HCT116 (cell line): ENCODE results near the gene DOK6. TPM values are rescaled to one million over a fixed set of nuclear protein-coding genes. Genes with fewer than 3 reads are reported as not detected.

Experiments used
- ATAC-seq: fragments of 200-7000 bp; cut with Tn5 transposase; 2 replicates; pipeline ENCODE4 v1.9.1; 2020; ENCODE audit warnings: mild to moderate bottlenecking, moderate library complexity
- BruUV-seq: library from RNA; stranded (reverse); fragments of 400-500 nt; replicated peaks from 2 replicates; lab custom pipeline; 2021; lab: Mats Ljungman, UMichigan
- CTCF ChIA-PET: fragments of 300-600 bp; sonication (Branson Sonifier 250); formaldehyde crosslinking; loops from one replicate; lab custom pipeline; 2021; ENCODE audit warnings: antibody characterized with exemption; lab: Charles Lee
- POLR2A ChIA-PET: fragments of 300-600, 350-600 bp; sonication (Branson Sonifier 250); formaldehyde crosslinking; loops from one replicate; lab custom pipeline; 2021; ENCODE audit warnings: antibody characterized with exemption; lab: Charles Lee
- RAD21 ChIA-PET, 2 experiments: fragments of 300-600 bp; sonication (Branson Sonifier 250); formaldehyde crosslinking; loops; one replicate each; lab custom pipeline; 2023; ENCODE audit warnings: low total read pairs in 2 of 2; ENCODE audit not compliant: uncharacterized antibody in 2 of 2, unreplicated experiment in 2 of 2, low non-redundant PET in 1 of 2; lab: Charles Lee
- DNase-seq: peaks from one replicate; pipeline ENCODE4 v3.0.0-alpha.2; 2010; ENCODE audit warnings: low read depth, low spot score
- H2AFZ ChIP-seq: fragments of 200-600 bp; shearing (Covaris generic), sonication (generic); 2 replicates; pipeline ENCODE4 v1.6.1; 2017; ENCODE audit warnings: low read depth, mixed run types, mixed read lengths, antibody characterized with exemption, low read length; ENCODE audit not compliant: poor library complexity, severe bottlenecking
- H3K27ac ChIP-seq: 2 replicates; pipeline ENCODE4 v1.5.1; 2012; ENCODE audit warnings: low read depth, low read length
- H3K27me3 ChIP-seq: fragments of 200-600 bp; sonication (generic); 2 replicates; pipeline ENCODE4 v1.6.1; 2016; ENCODE audit warnings: mixed run types, low read length, mixed read lengths; ENCODE audit not compliant: insufficient read depth
- H3K36me3 ChIP-seq, 2 experiments: fragments of 200-500 bp in 1 of 2; fragments of 200-600 bp in 1 of 2; sonication (Bioruptor generic) in 1 of 2; sonication (generic) in 1 of 2; 2 replicates each; pipeline versions ENCODE4 v1.5.1 to v1.6.1; 2014 to 2016; ENCODE audit warnings: low read length in 2 of 2, inconsistent platforms in 1 of 2, mixed read lengths in 1 of 2, mixed run types in 1 of 2; ENCODE audit not compliant: insufficient read depth in 2 of 2, control insufficient read depth in 1 of 2
- H3K4me1 ChIP-seq, 2 experiments: fragments of 200-600 bp in 1 of 2; sonication (generic) in 1 of 2; 2 replicates each; pipeline versions ENCODE4 v1.5.1 to v1.6.1; 2012 to 2017; ENCODE audit warnings: low read length in 2 of 2, inconsistent platforms in 1 of 2, mild to moderate bottlenecking in 1 of 2, mixed read lengths in 1 of 2, mixed run types in 1 of 2, moderate library complexity in 1 of 2; ENCODE audit not compliant: insufficient read depth in 2 of 2, control insufficient read depth in 1 of 2
- H3K4me2 ChIP-seq: fragments of 200-600 bp; sonication (generic); 2 replicates; pipeline ENCODE4 v1.6.1; 2017; ENCODE audit warnings: mixed run types, low read length, mixed read lengths
- H3K4me3 ChIP-seq, 2 experiments: fragments of 200-600 bp in 1 of 2; sonication (generic) in 1 of 2; replicated peaks in 1 of 2; 2 replicates each; pipeline ENCODE4 v1.5.1; 2011 to 2016; ENCODE audit warnings: low read length in 2 of 2, control low read depth in 1 of 2, low read depth in 1 of 2, mild to moderate bottlenecking in 1 of 2, mixed read lengths in 1 of 2, mixed run types in 1 of 2
- H3K79me2 ChIP-seq: fragments of 200-600 bp; sonication (generic); 2 replicates; pipeline ENCODE4 v1.6.1; 2017; ENCODE audit warnings: mild to moderate bottlenecking, mixed run types, low read length, moderate library complexity, mixed read lengths; ENCODE audit not compliant: insufficient read depth
- H3K9ac ChIP-seq: fragments of 200-600 bp; sonication (generic); 2 replicates; pipeline ENCODE4 v1.6.1; 2016; ENCODE audit warnings: low read length, mixed read lengths
- H3K9me2 ChIP-seq: fragments of 200-600 bp; sonication (generic), shearing (Covaris generic); 2 replicates; pipeline ENCODE4 v1.6.1; 2017; ENCODE audit warnings: mixed run types, mild to moderate bottlenecking, moderate library complexity; ENCODE audit not compliant: insufficient read depth
- H3K9me3 ChIP-seq, 2 experiments: fragments of 200-500 bp in 1 of 2; fragments of 200-600 bp in 1 of 2; sonication (Bioruptor generic) in 1 of 2; sonication (generic) in 1 of 2; 2 replicates each; pipeline ENCODE4 v1.6.1; 2014 to 2017; ENCODE audit warnings: low read length in 2 of 2, mixed read lengths in 2 of 2, inconsistent platforms in 1 of 2, low read depth in 1 of 2, mild to moderate bottlenecking in 1 of 2, mixed run types in 1 of 2, moderate library complexity in 1 of 2; ENCODE audit not compliant: control insufficient read depth in 1 of 2, insufficient read depth in 1 of 2
- H4K20me1 ChIP-seq: fragments of 200-600 bp; sonication (generic), shearing (Covaris generic); 2 replicates; pipeline ENCODE4 v1.6.1; 2017; ENCODE audit warnings: mixed run types, mild to moderate bottlenecking, moderate library complexity; ENCODE audit not compliant: insufficient read depth
- CBX3 ChIP-seq: IDR thresholded peaks from 2 replicates; pipeline ENCODE4 v1.6.1; 2012; ENCODE audit warnings: low read depth
- CEBPB ChIP-seq: IDR thresholded peaks from 2 replicates; pipeline ENCODE4 v1.6.1; 2012; ENCODE audit warnings: low read depth
- ELF1 ChIP-seq: IDR thresholded peaks from 2 replicates; pipeline ENCODE4 v1.6.1; 2012; ENCODE audit warnings: low read depth, borderline replicate concordance
- EZH2 ChIP-seq: fragments of 200-600 bp; sonication (generic); IDR thresholded peaks from 2 replicates; pipeline ENCODE4 v1.6.1; 2017; ENCODE audit warnings: antibody characterized with exemption, mixed run types
- EZH2phosphoT487 ChIP-seq: fragments of 200-600 bp; IDR thresholded peaks from 2 replicates; pipeline ENCODE4 v1.6.1; 2018; ENCODE audit warnings: antibody characterized with exemption, borderline replicate concordance
- POLR2A ChIP-seq: IDR thresholded peaks from 2 replicates; pipeline ENCODE4 v1.7.0; 2011; ENCODE audit warnings: borderline replicate concordance; ENCODE audit not compliant: insufficient read depth, insufficient read length; ENCODE audit errors: extremely low read depth
- POLR2AphosphoS5 ChIP-seq: IDR thresholded peaks from 2 replicates; pipeline ENCODE4 v1.6.1; 2011; ENCODE audit warnings: mild to moderate bottlenecking, low read depth, low read length, moderate library complexity
- SIN3A ChIP-seq: IDR thresholded peaks from 2 replicates; pipeline ENCODE4 v1.6.1; 2012; ENCODE audit warnings: low read depth
- TCF7L2 ChIP-seq: IDR thresholded peaks from 2 replicates; pipeline ENCODE4 v1.7.0; 2011; ENCODE audit warnings: borderline replicate concordance, inconsistent platforms; ENCODE audit not compliant: insufficient read depth, insufficient read length; ENCODE audit errors: extremely low read depth
- ZFX ChIP-seq: fragments of 450-650 bp; IDR thresholded peaks from 2 replicates; pipeline ENCODE4 v1.6.1; 2017
- intact Hi-C: fragments of 100-400 bp; cut with micrococcal nuclease; formaldehyde crosslinking; loops from 2 replicates; pipeline ENCODE4 v1.10.0; 2022
- total RNA-seq: library from RNA; stranded (reverse); gene quantifications from one replicate; pipeline ENCODE4 v1.2.1, GENCODE V29; 2021; ENCODE audit not compliant: unreplicated experiment
- TF ChIP-seq, protein P1 (sequence below): IDR thresholded peaks from 2 replicates; pipeline ENCODE4 v1.6.1; 2012
- TF ChIP-seq, protein P2 (sequence below): IDR thresholded peaks from 2 replicates; pipeline ENCODE4 v1.6.1; 2012; ENCODE audit warnings: low read depth

The DOK6 gene
- total RNA-seq, 1 experiment from 2014 or later: not detected

DNA sequence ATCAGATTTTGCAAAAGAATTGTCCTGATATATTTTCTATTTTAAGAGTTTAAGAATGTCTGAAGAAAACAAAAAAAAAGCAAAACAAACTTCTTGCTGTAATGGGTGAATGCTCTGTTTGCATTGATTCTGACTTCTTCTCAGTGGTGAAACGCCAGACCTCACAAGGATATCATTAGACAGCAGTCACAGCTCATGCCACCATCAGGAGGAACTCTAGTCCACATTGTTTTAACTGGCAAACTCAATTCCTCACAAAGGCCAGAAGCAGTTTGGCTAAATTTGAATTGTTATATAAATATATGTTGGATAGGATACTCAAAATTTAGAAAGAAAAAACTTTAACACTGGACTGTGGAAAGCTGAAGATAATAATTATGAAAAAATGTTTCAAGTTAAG is 89.4 kb downstream of the DOK6 start:
- CTCF ChIA-PET: no interaction called here
- no peak for ATAC-seq
- BruUV-seq: no TSS peak
- Histone ChIP-seq H3K79me2 (no peaks in the 10 kb centered on the region), H4K20me1 (no peaks in the 10 kb centered on the region), H2AFZ (no peak overlapping the region), H3K9me2 (no peaks in the 10 kb centered on the region), H3K27ac (no peak overlapping the region), H3K9me3 (peaks cover 0 to 3% of the 10 kb centered on the region in 2 experiments; a peak in 1 of 4 replicates), H3K4me2 (no peak overlapping the region), H3K4me1 (no peaks in the 10 kb centered on the region), H3K27me3 (no peaks in the 10 kb centered on the region), H3K4me3 (no peak overlapping the region), H3K9ac (no peak overlapping the region), H3K36me3 (no peaks in the 10 kb centered on the region)
- POLR2A ChIA-PET: no interaction called here
- RAD21 ChIA-PET: no interaction called here
- DNase-seq: no peak
- TF ChIP-seq EZH2: no peak
- no peak for TF ChIP-seq SIN3A
- TF ChIP-seq ELF1: no peak
- TF ChIP-seq, protein P1, sequence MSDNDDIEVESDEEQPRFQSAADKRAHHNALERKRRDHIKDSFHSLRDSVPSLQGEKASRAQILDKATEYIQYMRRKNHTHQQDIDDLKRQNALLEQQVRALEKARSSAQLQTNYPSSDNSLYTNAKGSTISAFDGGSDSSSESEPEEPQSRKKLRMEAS: no peak
- TF ChIP-seq, protein P2, sequence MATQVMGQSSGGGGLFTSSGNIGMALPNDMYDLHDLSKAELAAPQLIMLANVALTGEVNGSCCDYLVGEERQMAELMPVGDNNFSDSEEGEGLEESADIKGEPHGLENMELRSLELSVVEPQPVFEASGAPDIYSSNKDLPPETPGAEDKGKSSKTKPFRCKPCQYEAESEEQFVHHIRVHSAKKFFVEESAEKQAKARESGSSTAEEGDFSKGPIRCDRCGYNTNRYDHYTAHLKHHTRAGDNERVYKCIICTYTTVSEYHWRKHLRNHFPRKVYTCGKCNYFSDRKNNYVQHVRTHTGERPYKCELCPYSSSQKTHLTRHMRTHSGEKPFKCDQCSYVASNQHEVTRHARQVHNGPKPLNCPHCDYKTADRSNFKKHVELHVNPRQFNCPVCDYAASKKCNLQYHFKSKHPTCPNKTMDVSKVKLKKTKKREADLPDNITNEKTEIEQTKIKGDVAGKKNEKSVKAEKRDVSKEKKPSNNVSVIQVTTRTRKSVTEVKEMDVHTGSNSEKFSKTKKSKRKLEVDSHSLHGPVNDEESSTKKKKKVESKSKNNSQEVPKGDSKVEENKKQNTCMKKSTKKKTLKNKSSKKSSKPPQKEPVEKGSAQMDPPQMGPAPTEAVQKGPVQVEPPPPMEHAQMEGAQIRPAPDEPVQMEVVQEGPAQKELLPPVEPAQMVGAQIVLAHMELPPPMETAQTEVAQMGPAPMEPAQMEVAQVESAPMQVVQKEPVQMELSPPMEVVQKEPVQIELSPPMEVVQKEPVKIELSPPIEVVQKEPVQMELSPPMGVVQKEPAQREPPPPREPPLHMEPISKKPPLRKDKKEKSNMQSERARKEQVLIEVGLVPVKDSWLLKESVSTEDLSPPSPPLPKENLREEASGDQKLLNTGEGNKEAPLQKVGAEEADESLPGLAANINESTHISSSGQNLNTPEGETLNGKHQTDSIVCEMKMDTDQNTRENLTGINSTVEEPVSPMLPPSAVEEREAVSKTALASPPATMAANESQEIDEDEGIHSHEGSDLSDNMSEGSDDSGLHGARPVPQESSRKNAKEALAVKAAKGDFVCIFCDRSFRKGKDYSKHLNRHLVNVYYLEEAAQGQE: no peak
- TF ChIP-seq CBX3: no peak
- no peak for TF ChIP-seq POLR2AphosphoS5
- TF ChIP-seq CEBPB: no peak
- TF ChIP-seq EZH2phosphoT487: no peak
- TF ChIP-seq ZFX: no peak
- TF ChIP-seq POLR2A: no peak
- no peak for TF ChIP-seq TCF7L2
- intact Hi-C loops: no loop called here
